ENCODE data around the gene TATDN2. TPM values are rescaled to one million over a fixed set of nuclear protein-coding genes. Genes with fewer than 3 reads are reported as not detected.
A peak's percentile ranks its signal among the peaks of the same experiment; 100 is the strongest.

The TATDN2 gene
- total RNA-seq, 1 donor: 19.2 TPM

GRCh38 chr3:10205451-10206165 is 42.7 kb upstream of the TATDN2 start:
- H3K79me2 ChIP-seq (ENCODE audit: insufficient read depth, low read length): no peaks in the 10 kb centered on the region
- no peaks in the 10 kb centered on the region for H4K20me1 ChIP-seq (ENCODE audit: insufficient read depth, low read length)
- peak overlapping the region; percentile 41 for H3K4me3 ChIP-seq (ENCODE audit: insufficient read depth, low read length)
- peak overlapping the region; percentile 97 for H3K27ac ChIP-seq (ENCODE audit: low read depth, low read length)
- H3K4me1 ChIP-seq (ENCODE audit: insufficient read depth, low read length): peaks cover 27% of the 10 kb centered on the region
- peak overlapping the region; percentile 61 for H2AFZ ChIP-seq (ENCODE audit: low read length)
- no peaks in the 10 kb centered on the region for H3K27me3 ChIP-seq (ENCODE audit: insufficient read depth, low read length)
- no peak for TF ChIP-seq CTCF (IDR thresholded peaks at IDR 0.05; ENCODE audit: extremely low read depth, low read depth, low read length)
- peaks cover 9% of the 10 kb centered on the region for H3K36me3 ChIP-seq (ENCODE audit: insufficient read depth, low read length)
- H3K4me2 ChIP-seq (ENCODE audit: insufficient read depth, low read length): peak overlapping the region; percentile 73
- peak; percentile 95 for DNase-seq (ENCODE audit: insufficient read length, low spot score, missing footprints)
- H3K9me3 ChIP-seq (ENCODE audit: low read depth, low read length): no peaks in the 10 kb centered on the region

GRCh38 chr3:10206166-10206511 is 42.1 kb upstream of the TATDN2 start:
- no peaks in the 10 kb centered on the region for H4K20me1 ChIP-seq (ENCODE audit: insufficient read depth, low read length)
- H3K4me3 ChIP-seq (ENCODE audit: insufficient read depth, low read length): no peak overlapping the region
- H3K79me2 ChIP-seq (ENCODE audit: insufficient read depth, low read length): no peaks in the 10 kb centered on the region
- H2AFZ ChIP-seq (ENCODE audit: low read length): peak overlapping the region; percentile 57
- no peaks in the 10 kb centered on the region for H3K27me3 ChIP-seq (ENCODE audit: insufficient read depth, low read length)
- H3K36me3 ChIP-seq (ENCODE audit: insufficient read depth, low read length): peaks cover 5% of the 10 kb centered on the region
- H3K4me2 ChIP-seq (ENCODE audit: insufficient read depth, low read length): peak overlapping the region; percentile 73
- H3K27ac ChIP-seq (ENCODE audit: low read depth, low read length): peak overlapping the region; percentile 97
- no peaks in the 10 kb centered on the region for H3K9me3 ChIP-seq (ENCODE audit: low read depth, low read length)
- H3K4me1 ChIP-seq (ENCODE audit: insufficient read depth, low read length): peaks cover 27% of the 10 kb centered on the region
- DNase-seq (ENCODE audit: insufficient read length, low spot score, missing footprints): no peak
- TF ChIP-seq CTCF (IDR thresholded peaks at IDR 0.05; ENCODE audit: extremely low read depth, low read depth, low read length): no peak

GRCh38 chr3:10213156-10213792 is 35.0 kb upstream of the TATDN2 start:
- Histone ChIP-seq H3K79me2 (ENCODE audit: insufficient read depth, low read length) (no peaks in the 10 kb centered on the region), H3K36me3 (ENCODE audit: insufficient read depth, low read length) (peaks cover 10% of the 10 kb centered on the region), H3K4me3 (ENCODE audit: insufficient read depth, low read length) (no peak overlapping the region), H2AFZ (ENCODE audit: low read length) (no peak overlapping the region), H3K4me1 (ENCODE audit: insufficient read depth, low read length) (no peaks in the 10 kb centered on the region), H4K20me1 (ENCODE audit: insufficient read depth, low read length) (no peaks in the 10 kb centered on the region), H3K9me3 (ENCODE audit: low read depth, low read length) (no peaks in the 10 kb centered on the region), H3K27me3 (ENCODE audit: insufficient read depth, low read length) (no peaks in the 10 kb centered on the region), H3K4me2 (ENCODE audit: insufficient read depth, low read length) (no peak overlapping the region), H3K27ac (ENCODE audit: low read depth, low read length) (no peak overlapping the region)
- DNase-seq (ENCODE audit: insufficient read length, low spot score, missing footprints): no peak
- TF ChIP-seq CTCF (IDR thresholded peaks at IDR 0.05; ENCODE audit: extremely low read depth, low read depth, low read length): no peak

- no peak overlapping the region for H3K4me2 ChIP-seq (ENCODE audit: insufficient read depth, low read length)
- H2AFZ ChIP-seq (ENCODE audit: low read length): no peak overlapping the region
- H3K79me2 ChIP-seq (ENCODE audit: insufficient read depth, low read length): no peaks in the 10 kb centered on the region
- H3K27ac ChIP-seq (ENCODE audit: low read depth, low read length): no peak overlapping the region
- no peaks in the 10 kb centered on the region for H3K27me3 ChIP-seq (ENCODE audit: insufficient read depth, low read length)
- peaks cover 13% of the 10 kb centered on the region for H3K36me3 ChIP-seq (ENCODE audit: insufficient read depth, low read length)
- H3K4me3 ChIP-seq (ENCODE audit: insufficient read depth, low read length): no peak overlapping the region
- no peaks in the 10 kb centered on the region for H3K4me1 ChIP-seq (ENCODE audit: insufficient read depth, low read length)
- no peak for DNase-seq (ENCODE audit: insufficient read length, low spot score, missing footprints)
- no peak for TF ChIP-seq CTCF (IDR thresholded peaks at IDR 0.05; ENCODE audit: extremely low read depth, low read depth, low read length)
- H4K20me1 ChIP-seq (ENCODE audit: insufficient read depth, low read length): no peaks in the 10 kb centered on the region
- H3K9me3 ChIP-seq (ENCODE audit: low read depth, low read length): no peaks in the 10 kb centered on the region
These were observed 32.5 kb upstream of the TATDN2 start for GRCh38 chr3:10215578-10216368.
